CD4-positive, alpha-beta T cell (primary cell): ENCODE results near the gene AKNA. TPM values are rescaled to one million over a fixed set of nuclear protein-coding genes. Genes with fewer than 3 reads are reported as not detected.

Experiments used
- ATAC-seq: fragments of 200-7000 bp; cut with Tn5 transposase; one replicate; pipeline ENCODE4 v1.10.0; 2022; ENCODE audit warnings: mild to moderate bottlenecking; ENCODE audit not compliant: poor library complexity
- CTCF ChIA-PET: fragments of 350-600 bp; sonication (Branson Sonifier 250); formaldehyde crosslinking; loops from one replicate; lab custom pipeline; 2021; ENCODE audit warnings: antibody characterized with exemption, inconsistent platforms; lab: Charles Lee
- POLR2A ChIA-PET: fragments of 350-600 bp; sonication (Branson Sonifier 250); formaldehyde crosslinking; loops from one replicate; lab custom pipeline; 2021; ENCODE audit warnings: antibody characterized with exemption, inconsistent platforms; lab: Charles Lee
- DNase-seq, 14 experiments: peaks; one replicate each; pipeline ENCODE4 v3.0.0-alpha.2; 2013 to 2020; ENCODE audit warnings: mixed read lengths in 2 of 14
- H3K27ac ChIP-seq, 2 donors: one replicate each; pipeline versions ENCODE4 v1.5.1 to v1.7.0; 2013; ENCODE audit warnings: low read length in 2 of 2, low read depth in 1 of 2, mild to moderate bottlenecking in 1 of 2
- H3K27me3 ChIP-seq, 2 experiments: 1 replicate in 1 of 2; 2 replicates in 1 of 2; pipeline versions ENCODE4 v1.6.1 to v1.7.0; 2013; ENCODE audit warnings: low read length in 2 of 2, control low read depth in 1 of 2, mild to moderate bottlenecking in 1 of 2, moderate library complexity in 1 of 2; ENCODE audit not compliant: insufficient read depth in 2 of 2, control insufficient read depth in 1 of 2
- H3K36me3 ChIP-seq: one replicate; pipeline ENCODE4 v1.6.1; 2013; ENCODE audit warnings: low read length, control low read depth; ENCODE audit not compliant: insufficient read depth
- H3K4me1 ChIP-seq: one replicate; pipeline ENCODE4 v1.6.1; 2013; ENCODE audit warnings: low read length, control low read depth; ENCODE audit not compliant: insufficient read depth
- H3K4me3 ChIP-seq: one replicate; pipeline ENCODE4 v1.5.1; 2013; ENCODE audit warnings: mild to moderate bottlenecking, low read length, moderate library complexity
- H3K9me3 ChIP-seq, 2 experiments: 1 replicate in 1 of 2; 2 replicates in 1 of 2; pipeline versions ENCODE4 v1.6.1 to v1.7.0; 2013; ENCODE audit warnings: low read length in 2 of 2, mild to moderate bottlenecking in 2 of 2, control low read depth in 1 of 2, moderate library complexity in 1 of 2; ENCODE audit not compliant: control insufficient read depth in 1 of 2, insufficient read depth in 1 of 2
- H3K27ac Mint-ChIP-seq: one replicate; pipeline ENCODE4 v1.8.0; 2020; ENCODE audit warnings: mixed read lengths
- H3K27me3 Mint-ChIP-seq: one replicate; pipeline ENCODE4 v1.8.0; 2021; ENCODE audit warnings: mixed read lengths
- H3K36me3 Mint-ChIP-seq: one replicate; pipeline ENCODE4 v1.8.0; 2021; ENCODE audit warnings: low read depth, mixed read lengths
- H3K4me1 Mint-ChIP-seq: one replicate; pipeline ENCODE4 v1.8.0; 2021; ENCODE audit warnings: low read depth, mixed read lengths
- H3K4me3 Mint-ChIP-seq: one replicate; pipeline ENCODE4 v1.8.0; 2020; ENCODE audit warnings: mild to moderate bottlenecking, mixed read lengths
- H3K9me3 Mint-ChIP-seq: one replicate; pipeline ENCODE4 v1.8.0; 2020; ENCODE audit warnings: mixed read lengths
- intact Hi-C, 2 experiments: fragments of 100-400 bp; cut with DNase I in 1 of 2; cut with micrococcal nuclease in 1 of 2; formaldehyde crosslinking; loops; one replicate each; pipeline versions ENCODE4 v1.15.1 to v1.9.0; 2023 to 2025; cut with DNase I, micrococcal nuclease
- total RNA-seq, 174 experiments: library from RNA in 2 of 174; stranded (reverse) in 2 of 174; gene quantifications; one replicate each; pipeline ENCODE4 v1.2.3 and lab custom pipeline; 2021 to 2026
- TF ChIP-seq, protein P1 (sequence below): fragments of 200-600 bp; IDR thresholded peaks from one replicate; pipeline ENCODE4 v1.8.0; 2022; ENCODE audit warnings: antibody characterized with exemption, mild to moderate bottlenecking

Gene AKNA
- total RNA-seq, 2 experiments from 2014 or later: 247 to 258 TPM

DNA sequence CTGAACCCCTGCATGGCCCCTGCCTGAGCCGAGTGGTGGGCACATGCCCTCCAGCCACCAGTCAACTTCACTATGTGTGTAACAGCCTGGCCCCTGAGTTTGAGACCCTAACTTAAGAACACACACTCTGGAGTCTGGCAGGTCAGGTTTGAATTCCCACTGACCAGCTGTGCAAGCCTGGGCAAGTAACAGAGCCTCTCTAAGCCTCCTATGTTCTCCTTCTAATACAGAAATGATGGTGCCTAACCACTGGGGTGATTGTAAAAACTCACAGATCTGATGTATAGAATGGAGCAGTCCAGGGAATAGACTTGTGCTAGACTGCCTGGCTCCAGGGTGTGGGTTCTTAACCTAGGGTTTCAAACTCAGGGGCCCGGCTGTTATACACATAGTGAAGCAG lies 16.7 kb upstream of the AKNA start:
- no peak overlapping the region for H3K27ac Mint-ChIP-seq

DNA sequence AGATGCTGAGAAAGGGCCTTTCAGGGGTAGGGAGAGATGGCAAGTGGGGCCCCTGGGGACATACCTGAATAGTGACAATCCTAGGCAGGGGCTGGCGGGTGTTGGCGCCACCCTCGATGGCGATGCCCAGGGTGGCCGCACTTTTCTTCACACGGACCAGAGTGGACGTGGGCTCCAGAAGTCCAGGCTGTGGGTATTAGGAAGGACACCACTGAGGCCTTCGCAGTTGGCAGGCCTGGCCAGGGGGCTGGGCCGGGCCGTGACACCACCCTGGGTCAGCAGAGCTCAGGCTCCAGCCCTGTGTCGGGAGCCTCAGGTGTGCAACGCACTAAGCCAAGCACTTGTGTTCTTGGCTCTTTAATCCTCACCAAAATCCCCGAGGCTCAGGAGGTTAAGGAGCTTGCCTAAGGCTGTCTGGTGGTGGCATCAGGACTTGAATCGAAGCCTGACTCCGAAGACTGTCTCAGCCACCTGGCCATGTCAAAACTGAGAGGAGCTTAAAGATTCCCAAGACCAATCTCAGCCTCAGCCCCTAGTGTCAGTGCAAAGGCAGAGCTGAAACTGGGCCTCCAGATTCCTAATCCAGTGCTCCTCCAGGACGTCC lies 15.5 kb upstream of the AKNA start:
- no peaks in the 10 kb centered on the region for H3K36me3 ChIP-seq
- Mint-ChIP-seq H3K4me1 (peaks cover 7% of the 10 kb centered on the region), H3K36me3 (peaks cover 2% of the 10 kb centered on the region), H3K4me3 (no peak overlapping the region), H3K27ac (no peak overlapping the region), H3K27me3 (no peaks in the 10 kb centered on the region), H3K9me3 (no peaks in the 10 kb centered on the region)
- no peak overlapping the region for H3K27ac ChIP-seq
- no peaks in the 10 kb centered on the region for H3K9me3 ChIP-seq
- H3K4me1 ChIP-seq: peaks cover 17% of the 10 kb centered on the region
- ATAC-seq: no peak
- no peaks in the 10 kb centered on the region for H3K27me3 ChIP-seq
- POLR2A ChIA-PET: interaction anchor here (0.6 to 1.1 kb wide), 2 partner anchors 15 to 94 kb away, joined by 3 to 4 read pairs; no protein-coding TSS in a partner anchor
- no peak overlapping the region for H3K4me3 ChIP-seq
- TF ChIP-seq, protein P1, sequence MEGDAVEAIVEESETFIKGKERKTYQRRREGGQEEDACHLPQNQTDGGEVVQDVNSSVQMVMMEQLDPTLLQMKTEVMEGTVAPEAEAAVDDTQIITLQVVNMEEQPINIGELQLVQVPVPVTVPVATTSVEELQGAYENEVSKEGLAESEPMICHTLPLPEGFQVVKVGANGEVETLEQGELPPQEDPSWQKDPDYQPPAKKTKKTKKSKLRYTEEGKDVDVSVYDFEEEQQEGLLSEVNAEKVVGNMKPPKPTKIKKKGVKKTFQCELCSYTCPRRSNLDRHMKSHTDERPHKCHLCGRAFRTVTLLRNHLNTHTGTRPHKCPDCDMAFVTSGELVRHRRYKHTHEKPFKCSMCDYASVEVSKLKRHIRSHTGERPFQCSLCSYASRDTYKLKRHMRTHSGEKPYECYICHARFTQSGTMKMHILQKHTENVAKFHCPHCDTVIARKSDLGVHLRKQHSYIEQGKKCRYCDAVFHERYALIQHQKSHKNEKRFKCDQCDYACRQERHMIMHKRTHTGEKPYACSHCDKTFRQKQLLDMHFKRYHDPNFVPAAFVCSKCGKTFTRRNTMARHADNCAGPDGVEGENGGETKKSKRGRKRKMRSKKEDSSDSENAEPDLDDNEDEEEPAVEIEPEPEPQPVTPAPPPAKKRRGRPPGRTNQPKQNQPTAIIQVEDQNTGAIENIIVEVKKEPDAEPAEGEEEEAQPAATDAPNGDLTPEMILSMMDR: no peak
- intact Hi-C loops: loop anchor here in 1 of 2 experiments (2.0 to 10.0 kb wide), 2 partner anchors 184 to 1122 kb away; partner anchors contain the start of gene ATP6V1G1
- DNase-seq: no peak
- CTCF ChIA-PET: interaction anchor here (6.5 kb wide), 1 partner anchor 250 kb away, joined by 76 read pairs; no protein-coding TSS in a partner anchor

More for the DNA sequence above, 16.7 kb upstream of the AKNA start:
- ATAC-seq (no peak), DNase-seq (no peak)
- H3K4me1 ChIP-seq: peaks cover 11% of the 10 kb centered on the region
- no peaks in the 10 kb centered on the region for H3K9me3 ChIP-seq
- peaks cover 7% of the 10 kb centered on the region for H3K4me1 Mint-ChIP-seq
- no peak overlapping the region for H3K4me3 Mint-ChIP-seq
- CTCF ChIA-PET: interaction anchor here (0.7 to 6.5 kb wide), 7 partner anchors 17 to 540 kb away, joined by 3 to 76 read pairs (median 7); partner anchors contain the start of gene AKNA
- H3K4me3 ChIP-seq: no peak overlapping the region
- H3K36me3 Mint-ChIP-seq: no peaks in the 10 kb centered on the region
- H3K27ac ChIP-seq: no peak overlapping the region
- intact Hi-C loops: loop anchor here in 1 of 2 experiments (10.0 kb wide), 1 partner anchor 1120 kb away; no protein-coding TSS in a partner anchor
- no peaks in the 10 kb centered on the region for H3K36me3 ChIP-seq
- POLR2A ChIA-PET: interaction anchor here (1.5 to 2.2 kb wide), 2 partner anchors 16 to 188 kb away, joined by 9 to 10 read pairs; partner anchors contain the start of gene AKNA
- no peaks in the 10 kb centered on the region for H3K27me3 ChIP-seq
- H3K9me3 Mint-ChIP-seq: no peaks in the 10 kb centered on the region
- H3K27me3 Mint-ChIP-seq: no peaks in the 10 kb centered on the region
- TF ChIP-seq, protein P1: no peak

DNA sequence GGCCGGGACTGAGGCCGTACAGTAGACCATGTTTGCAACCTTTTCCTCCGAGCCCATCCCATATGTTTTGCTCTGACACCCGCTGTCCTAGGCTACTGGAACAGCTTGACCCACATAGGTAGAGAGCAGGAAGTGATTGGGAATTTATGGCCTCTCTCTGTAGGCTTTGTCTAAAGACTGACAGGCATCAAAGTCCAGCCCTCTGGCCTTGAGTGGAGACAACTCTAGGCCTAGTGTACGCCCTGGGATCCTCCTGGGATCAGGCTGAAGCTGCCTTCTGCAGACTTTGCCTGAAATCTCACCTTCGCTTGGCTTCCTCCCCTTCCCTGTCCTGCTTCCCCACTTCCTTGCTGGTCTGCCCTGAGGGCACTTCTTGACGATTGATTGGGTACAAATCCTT lies 13.6 kb upstream of the AKNA start:
- POLR2A ChIA-PET: interaction anchor here (2.2 kb wide), 1 partner anchor 252 kb away, joined by 8 read pairs; no protein-coding TSS in a partner anchor
- intact Hi-C loops: loop anchor here in 1 of 2 experiments (10.0 kb wide), 1 partner anchor 1123 kb away; no protein-coding TSS in a partner anchor

More for the DNA sequence above, 13.6 kb upstream of the AKNA start:
- no peaks in the 10 kb centered on the region for H3K9me3 Mint-ChIP-seq
- H3K27me3 Mint-ChIP-seq: no peaks in the 10 kb centered on the region
- DNase-seq (no peak), ATAC-seq (no peak)
- no peak overlapping the region for H3K27ac Mint-ChIP-seq
- Histone ChIP-seq H3K4me3 (no peak overlapping the region), H3K27ac (no peak overlapping the region), H3K9me3 (no peaks in the 10 kb centered on the region), H3K27me3 (no peaks in the 10 kb centered on the region), H3K36me3 (peaks cover 3% of the 10 kb centered on the region), H3K4me1 (peaks cover 31% of the 10 kb centered on the region)
- TF ChIP-seq, protein P1: no peak
- peaks cover 19% of the 10 kb centered on the region for H3K4me1 Mint-ChIP-seq
- CTCF ChIA-PET: no interaction called here
- no peak overlapping the region for H3K4me3 Mint-ChIP-seq
- peaks cover 9% of the 10 kb centered on the region for H3K36me3 Mint-ChIP-seq
